Measurements from ENCODE around the gene PNO1. TPM values are rescaled to one million over a fixed set of nuclear protein-coding genes. Genes with fewer than 3 reads are reported as not detected.

Gene PNO1
- total and polyA plus RNA-seq, 2 experiments from 2014 or later = 34.6 to 43.7 TPM

- no peak for TF ChIP-seq REST (IDR thresholded peaks at IDR 0.05; ENCODE audit: unreplicated experiment)
Measured at GRCh38 chr2:68193144-68193543, 35.5 kb downstream of the PNO1 start (continued).

- Histone ChIP-seq H2AFZ (no peak overlapping the region), H4K20me1 (replicated peaks; ENCODE audit: insufficient read depth) (peaks cover 16% of the 10 kb centered on the region; the same call in 1 of the 2 replicates), H3K4me3 (no peak overlapping the region), H3K36me3 (ENCODE audit: insufficient read depth) (no peaks in the 10 kb centered on the region), H3K4me2 (no peak overlapping the region), H3K9me2 (ENCODE audit: insufficient read depth) (no peaks in the 10 kb centered on the region), H3F3A (replicated peaks; ENCODE audit: low read depth) (no peaks in the 10 kb centered on the region), H3K79me2 (replicated peaks; ENCODE audit: insufficient read depth) (peaks cover 95% of the 10 kb centered on the region), H3K27me3 (ENCODE audit: insufficient read depth) (no peaks in the 10 kb centered on the region), H3K27ac (ENCODE audit: low read depth) (no peak overlapping the region), H3K4me1 (ENCODE audit: insufficient read depth) (no peaks in the 10 kb centered on the region)
- peaks cover 11% of the 10 kb centered on the region for H3K4me1 Mint-ChIP-seq
- H3K27me3 Mint-ChIP-seq (ENCODE audit: insufficient read depth, low read depth, poor library complexity) = no peaks in the 10 kb centered on the region
- H3K36me3 Mint-ChIP-seq (ENCODE audit: low read depth) = no peaks in the 10 kb centered on the region
- H3K9me3 Mint-ChIP-seq = no peaks in the 10 kb centered on the region
- DNase-seq (ENCODE audit: low spot score) = no peak
- no peak for ATAC-seq
- no peak overlapping the region for H3K27ac Mint-ChIP-seq
- H3K4me3 Mint-ChIP-seq = no peak overlapping the region
- TF ChIP-seq STAT1 (IDR thresholded peaks at IDR 0.05; ENCODE audit: unreplicated experiment) (no peak), JUNB (IDR thresholded peaks at IDR 0.05; ENCODE audit: unreplicated experiment) (no peak), POLR2AphosphoS5 (IDR thresholded peaks at IDR 0.05; ENCODE audit: low read depth) (no peak), NANOG (IDR thresholded peaks at IDR 0.05; ENCODE audit: borderline replicate concordance) (no peak), CREB1 (CRISPR knock-in tag; IDR thresholded peaks at IDR 0.05; ENCODE audit: low read depth) (no peak), EZH2 (IDR thresholded peaks at IDR 0.05; ENCODE audit: low read depth, unreplicated experiment) (no peak), CTCF (conservative IDR thresholded peaks at IDR 0.05; ENCODE audit: low read depth in 2 of 2) (no peak), ZNF462 (CRISPR knock-in tag; IDR thresholded peaks at IDR 0.05) (no peak), ETS1 (IDR thresholded peaks at IDR 0.05) (no peak), ZNF331 (CRISPR knock-in tag; IDR thresholded peaks at IDR 0.05; ENCODE audit: low read depth) (no peak)
Measured at GRCh38 chr2:68193787-68194372, 36.2 kb downstream of the PNO1 start.
